Measurements from ENCODE around the gene TSPYL1. TPM values are rescaled to one million over a fixed set of nuclear protein-coding genes. Genes with fewer than 3 reads are reported as not detected.

Gene TSPYL1
- total RNA-seq, 5 donors from 2014 or later (not counting 1 experiment from before 2014, with no cell fraction given) = 83.4 to 215 (median 86.8) TPM

GRCh38 chr6:116282698-116283097, 3.0 kb upstream of the TSPYL1 start:
- Histone ChIP-seq H3K27ac (ENCODE audit: low read length) (no peak overlapping the region), H3K9me3 (no peaks in the 10 kb centered on the region), H3K36me3 (ENCODE audit: control insufficient read depth in 2 of 2, extremely low read depth in 1 of 2, insufficient read depth in 1 of 2, low read length in 1 of 2) (peaks cover 0 to 7% of the 10 kb centered on the region in 2 donors), H3K4me3 (ENCODE audit: control insufficient read depth in 1 of 2, extremely low read depth in 1 of 2, low read length in 1 of 2) (no peak overlapping the region), H3K4me1 (ENCODE audit: control insufficient read depth in 1 of 2, extremely low read depth in 1 of 2, insufficient read depth in 2 of 2, low read length in 2 of 2) (peaks cover 21% of the 10 kb centered on the region in 2 experiments), H3K27me3 (replicated peaks in 1 of 2; ENCODE audit: control insufficient read depth in 2 of 2, extremely low read depth in 1 of 2, insufficient read depth in 2 of 2, low read length in 1 of 2) (no peaks in the 10 kb centered on the region)
- H3K27ac Mint-ChIP-seq = no peak overlapping the region
- peaks cover 12% of the 10 kb centered on the region for H3K36me3 Mint-ChIP-seq
- no peak overlapping the region for H3K4me3 Mint-ChIP-seq
- ATAC-seq (replicated peaks in 1 of 4) (no peak), DNase-seq (no peak)
- ChIA-PET POLR2A (interaction anchor here in 1 of 2 donors (0.7 kb wide), 1 partner anchor 14 kb away, joined by 3 read pairs; no protein-coding TSS in a partner anchor), CTCF (interaction anchor here in 1 of 2 donors (0.7 kb wide), 1 partner anchor 282 kb away, joined by 3 read pairs; no protein-coding TSS in a partner anchor)
- H3K4me1 Mint-ChIP-seq = peaks cover 29 to 46% (median 39%) of the 10 kb centered on the region in 3 donors
- H3K27me3 Mint-ChIP-seq = no peaks in the 10 kb centered on the region
- WGBS (ENCODE audit: insufficient coverage) = 100% methylated on average over 1 of the region's 2 CpGs
- H3K9me3 Mint-ChIP-seq = no peaks in the 10 kb centered on the region

- Mint-ChIP-seq H3K4me3 (peak overlapping the region; percentile 95 to 99 (median 95)), H3K27me3 (no peaks in the 10 kb centered on the region), H3K36me3 (peaks cover 25% of the 10 kb centered on the region), H3K4me1 (peaks cover 45 to 64% (median 56%) of the 10 kb centered on the region in 3 donors), H3K9me3 (no peaks in the 10 kb centered on the region), H3K27ac (peak overlapping the region; percentile 97 to 100)
- Histone ChIP-seq H3K36me3 (ENCODE audit: control insufficient read depth in 2 of 2, extremely low read depth in 1 of 2, insufficient read depth in 1 of 2, low read length in 1 of 2) (peaks cover 0 to 8% of the 10 kb centered on the region in 2 donors), H3K9me3 (no peaks in the 10 kb centered on the region), H3K4me1 (ENCODE audit: control insufficient read depth in 1 of 2, extremely low read depth in 1 of 2, insufficient read depth in 2 of 2, low read length in 2 of 2) (peaks cover 26 to 36% of the 10 kb centered on the region in 2 experiments), H3K27me3 (replicated peaks in 1 of 2; ENCODE audit: control insufficient read depth in 2 of 2, extremely low read depth in 1 of 2, insufficient read depth in 2 of 2, low read length in 1 of 2) (no peaks in the 10 kb centered on the region), H3K4me3 (ENCODE audit: control insufficient read depth in 1 of 2, extremely low read depth in 1 of 2, low read length in 1 of 2) (no peak overlapping the region), H3K27ac (ENCODE audit: low read length) (peak overlapping the region; percentile 95)
- DNase-seq = no peak
- ChIA-PET CTCF (interaction anchor here (0.6 to 2.5 kb wide), 10 partner anchors 9 to 254 kb away, joined by 3 to 8 read pairs (median 5); partner anchors contain the start of gene TSPYL4 (in 1 of the 2)), POLR2A (interaction anchor here (0.9 to 5.3 kb wide), 5 partner anchors 12 to 289 kb away, joined by 3 to 75 read pairs (median 21); partner anchors contain the start of genes TSPYL4 (in 2 of the 2) and RWDD1 (in 1 of the 2))
- WGBS (ENCODE audit: insufficient coverage) = 100% methylated on average over 2 of the region's 5 CpGs
- no peak for ATAC-seq (replicated peaks in 1 of 4)
Observed at GRCh38 chr6:116280933-116281316, 1.2 kb upstream of the TSPYL1 start.

GRCh38 chr6:116280161-116280932, 617 bp upstream of the TSPYL1 start:
- POLR2A ChIA-PET = interaction anchor here (0.6 to 5.3 kb wide), 10 partner anchors 11 to 317 kb away, joined by 3 to 75 read pairs (median 4); partner anchors contain the start of genes RWDD1 (in 2 of the 2) and TSPYL4 (in 2 of the 2)
- peaks cover 51 to 69% (median 62%) of the 10 kb centered on the region in 3 donors for H3K4me1 Mint-ChIP-seq
- Histone ChIP-seq H3K4me3 (ENCODE audit: control insufficient read depth in 1 of 2, extremely low read depth in 1 of 2, low read length in 1 of 2) (peak overlapping the region; percentile 69 to 93), H3K9me3 (no peaks in the 10 kb centered on the region), H3K36me3 (ENCODE audit: control insufficient read depth in 2 of 2, extremely low read depth in 1 of 2, insufficient read depth in 1 of 2, low read length in 1 of 2) (peaks cover 0 to 14% of the 10 kb centered on the region in 2 donors), H3K27ac (ENCODE audit: low read length) (peak overlapping the region; percentile 95), H3K4me1 (ENCODE audit: control insufficient read depth in 1 of 2, extremely low read depth in 1 of 2, insufficient read depth in 2 of 2, low read length in 2 of 2) (peaks cover 30 to 37% of the 10 kb centered on the region in 2 experiments), H3K27me3 (replicated peaks in 1 of 2; ENCODE audit: control insufficient read depth in 2 of 2, extremely low read depth in 1 of 2, insufficient read depth in 2 of 2, low read length in 1 of 2) (no peaks in the 10 kb centered on the region)
- H3K36me3 Mint-ChIP-seq = peaks cover 28% of the 10 kb centered on the region
- CTCF ChIA-PET = interaction anchor here (0.6 to 3.8 kb wide), 14 partner anchors 10 to 255 kb away, joined by 3 to 62 read pairs (median 5); partner anchors contain the start of gene TSPYL4 (in 1 of the 2)
- DNase-seq (peak in 2 of 35 experiments; percentile 14 to 37), ATAC-seq (replicated peaks in 1 of 4) (no peak)
- H3K27me3 Mint-ChIP-seq = no peaks in the 10 kb centered on the region
- H3K9me3 Mint-ChIP-seq = no peaks in the 10 kb centered on the region
- peak overlapping the region; percentile 97 to 100 for H3K27ac Mint-ChIP-seq
- H3K4me3 Mint-ChIP-seq = peak overlapping the region; percentile 95 to 99 (median 95)
- 24% methylated on average over 3 of the region's 8 CpGs for WGBS (ENCODE audit: insufficient coverage)

GRCh38 chr6:116278854-116279231, 887 bp downstream of the TSPYL1 start:
- POLR2A ChIA-PET = interaction anchor here (0.8 to 5.3 kb wide), 9 partner anchors 8 to 292 kb away, joined by 3 to 75 read pairs (median 5); partner anchors contain the start of genes RWDD1 (in 2 of the 2) and TSPYL4 (in 1 of the 2)
- peak overlapping the region; percentile 69 to 93 for H3K4me3 ChIP-seq (ENCODE audit: control insufficient read depth in 1 of 2, extremely low read depth in 1 of 2, low read length in 1 of 2)
- H3K27ac ChIP-seq (ENCODE audit: low read length) = peak overlapping the region; percentile 95
- no peaks in the 10 kb centered on the region for H3K9me3 Mint-ChIP-seq
- peak overlapping the region; percentile 97 to 100 for H3K27ac Mint-ChIP-seq
- H3K9me3 ChIP-seq = no peaks in the 10 kb centered on the region
- ATAC-seq (replicated peaks in 1 of 4) = no peak
- no peaks in the 10 kb centered on the region for H3K27me3 Mint-ChIP-seq
- no peaks in the 10 kb centered on the region for H3K27me3 ChIP-seq (replicated peaks in 1 of 2; ENCODE audit: control insufficient read depth in 2 of 2, extremely low read depth in 1 of 2, insufficient read depth in 2 of 2, low read length in 1 of 2)
- peaks cover 37 to 43% of the 10 kb centered on the region in 2 experiments for H3K4me1 ChIP-seq (ENCODE audit: control insufficient read depth in 1 of 2, extremely low read depth in 1 of 2, insufficient read depth in 2 of 2, low read length in 2 of 2)
- DNase-seq = peak in 6 of 35 experiments; percentile 3 to 21 (median 10)
- peaks cover 34% of the 10 kb centered on the region for H3K36me3 Mint-ChIP-seq
- peaks cover 0 to 16% of the 10 kb centered on the region in 2 donors for H3K36me3 ChIP-seq (ENCODE audit: control insufficient read depth in 2 of 2, extremely low read depth in 1 of 2, insufficient read depth in 1 of 2, low read length in 1 of 2)
- WGBS (ENCODE audit: insufficient coverage) = 6% methylated on average over 11 of the region's 12 CpGs
- H3K4me1 Mint-ChIP-seq = peaks cover 61 to 83% (median 73%) of the 10 kb centered on the region in 3 donors
- H3K4me3 Mint-ChIP-seq = peak overlapping the region; percentile 95 to 99 (median 95)
- CTCF ChIA-PET = interaction anchor here (0.6 to 3.8 kb wide), 6 partner anchors 10 to 1422 kb away, joined by 5 to 62 read pairs (median 7); partner anchors contain the start of gene TSPYL4 (in 1 of the 2)

GRCh38 chr6:116278481-116278829, 1.3 kb downstream of the TSPYL1 start:
- ChIA-PET POLR2A (interaction anchor here (1.0 to 5.3 kb wide), 5 partner anchors 9 to 292 kb away, joined by 3 to 75 read pairs (median 21); partner anchors contain the start of genes RWDD1 (in 1 of the 2) and TSPYL4 (in 1 of the 2)), CTCF (interaction anchor here (0.6 to 3.8 kb wide), 4 partner anchors 10 to 1423 kb away, joined by 3 to 62 read pairs (median 7); no protein-coding TSS in a partner anchor)
- Mint-ChIP-seq H3K36me3 (peaks cover 35% of the 10 kb centered on the region), H3K27ac (peak overlapping the region; percentile 97 to 100), H3K9me3 (no peaks in the 10 kb centered on the region), H3K27me3 (no peaks in the 10 kb centered on the region), H3K4me1 (peaks cover 64 to 87% (median 74%) of the 10 kb centered on the region in 3 donors), H3K4me3 (peak overlapping the region; percentile 95 to 99 (median 95))
- no peak for ATAC-seq (replicated peaks in 1 of 4)
- peak in 1 of 35 experiments; percentile 2 for DNase-seq
- H3K36me3 ChIP-seq (ENCODE audit: control insufficient read depth in 2 of 2, extremely low read depth in 1 of 2, insufficient read depth in 1 of 2, low read length in 1 of 2) = peaks cover 0 to 18% of the 10 kb centered on the region in 2 donors
- H3K9me3 ChIP-seq = no peaks in the 10 kb centered on the region
- peaks cover 38 to 43% of the 10 kb centered on the region in 2 experiments for H3K4me1 ChIP-seq (ENCODE audit: control insufficient read depth in 1 of 2, extremely low read depth in 1 of 2, insufficient read depth in 2 of 2, low read length in 2 of 2)
- no peaks in the 10 kb centered on the region for H3K27me3 ChIP-seq (replicated peaks in 1 of 2; ENCODE audit: control insufficient read depth in 2 of 2, extremely low read depth in 1 of 2, insufficient read depth in 2 of 2, low read length in 1 of 2)
- 87% methylated on average over 3 of the region's 11 CpGs for WGBS (ENCODE audit: insufficient coverage)
- H3K27ac ChIP-seq (ENCODE audit: low read length) = peak overlapping the region; percentile 95
- peak overlapping the region; percentile 69 to 93 for H3K4me3 ChIP-seq (ENCODE audit: control insufficient read depth in 1 of 2, extremely low read depth in 1 of 2, low read length in 1 of 2)

Data from T-cell (primary cell).